HEK293T (cell line): ENCODE data around the gene VIT.

ENCODE experiments used
- CTCF ChIA-PET: fragments of 350-600 bp; formaldehyde crosslinking; extraction: SDS; loops from one replicate; lab custom pipeline; 2021; ENCODE audit warnings: antibody characterized with exemption, inconsistent platforms; lab: Yijun Ruan, JAX
- POLR2A ChIA-PET: fragments of 350-600 bp; formaldehyde crosslinking; extraction: SDS; loops from one replicate; lab custom pipeline; 2020; ENCODE audit warnings: antibody characterized with exemption, inconsistent platforms; lab: Yijun Ruan, JAX
- DNase-seq: peaks from one replicate; pipeline ENCODE4 v3.0.0; 2012; ENCODE audit warnings: mixed read lengths; ENCODE audit errors: extremely low spot score
- ARNT ChIP-seq: fragments of 450-650 bp; IDR thresholded peaks from 2 replicates; pipeline ENCODE4 v1.6.1; 2017; ENCODE audit warnings: mild to moderate bottlenecking
- BHLHE40 ChIP-seq: fragments of 450-650 bp; IDR thresholded peaks from 2 replicates; pipeline ENCODE4 v1.6.1; 2016; ENCODE audit warnings: mild to moderate bottlenecking, moderate library complexity, borderline replicate concordance
- CTBP1 ChIP-seq: fragments of 450-650 bp; IDR thresholded peaks from 2 replicates; pipeline ENCODE4 v1.6.1; 2016; ENCODE audit warnings: borderline replicate concordance
- ELF4 ChIP-seq: fragments of 450-650 bp; IDR thresholded peaks from 2 replicates; pipeline ENCODE4 v1.6.1; 2017; ENCODE audit warnings: antibody characterized with exemption
- FOXA1 ChIP-seq: fragments of 450-650 bp; IDR thresholded peaks from 2 replicates; pipeline ENCODE4 v1.6.1; 2016; ENCODE audit warnings: mild to moderate bottlenecking
- FOXK2 ChIP-seq: fragments of 450-650 bp; IDR thresholded peaks from 2 replicates; pipeline ENCODE4 v1.6.1; 2016; ENCODE audit warnings: mild to moderate bottlenecking
- FOXM1 ChIP-seq: fragments of 450-650 bp; IDR thresholded peaks from 2 replicates; pipeline ENCODE4 v1.6.1; 2017; ENCODE audit warnings: mild to moderate bottlenecking, borderline replicate concordance
- HDGF ChIP-seq: fragments of 450-650 bp; IDR thresholded peaks from 2 replicates; pipeline ENCODE4 v1.6.1; 2017; ENCODE audit warnings: antibody characterized with exemption, borderline replicate concordance
- L3MBTL2 ChIP-seq: fragments of 450-650 bp; conservative IDR thresholded peaks from 2 replicates; pipeline ENCODE4 v1.6.1; 2016; ENCODE audit warnings: mild to moderate bottlenecking
- LEF1 ChIP-seq: fragments of 450-650 bp; IDR thresholded peaks from 2 replicates; pipeline ENCODE4 v1.6.1; 2017; ENCODE audit warnings: mild to moderate bottlenecking, borderline replicate concordance
- NFRKB ChIP-seq: fragments of 450-650 bp; IDR thresholded peaks from 2 replicates; pipeline ENCODE4 v1.6.1; 2016; ENCODE audit warnings: mild to moderate bottlenecking, moderate library complexity
- SP1 ChIP-seq: fragments of 450-650 bp; IDR thresholded peaks from 2 replicates; pipeline ENCODE4 v1.6.1; 2017
- SUZ12 ChIP-seq: fragments of 450-650 bp; IDR thresholded peaks from 2 replicates; pipeline ENCODE4 v1.6.1; 2016; ENCODE audit warnings: mild to moderate bottlenecking
- TARDBP ChIP-seq: fragments of 450-650 bp; IDR thresholded peaks from 2 replicates; pipeline ENCODE4 v1.6.1; 2016
- ZNF384 ChIP-seq: fragments of 450-650 bp; IDR thresholded peaks from 2 replicates; pipeline ENCODE4 v1.6.1; 2016
- TF ChIP-seq, protein P1 (sequence below): fragments of 450-650 bp; IDR thresholded peaks from 2 replicates; pipeline ENCODE4 v1.6.1; 2016

The VIT gene

DNA sequence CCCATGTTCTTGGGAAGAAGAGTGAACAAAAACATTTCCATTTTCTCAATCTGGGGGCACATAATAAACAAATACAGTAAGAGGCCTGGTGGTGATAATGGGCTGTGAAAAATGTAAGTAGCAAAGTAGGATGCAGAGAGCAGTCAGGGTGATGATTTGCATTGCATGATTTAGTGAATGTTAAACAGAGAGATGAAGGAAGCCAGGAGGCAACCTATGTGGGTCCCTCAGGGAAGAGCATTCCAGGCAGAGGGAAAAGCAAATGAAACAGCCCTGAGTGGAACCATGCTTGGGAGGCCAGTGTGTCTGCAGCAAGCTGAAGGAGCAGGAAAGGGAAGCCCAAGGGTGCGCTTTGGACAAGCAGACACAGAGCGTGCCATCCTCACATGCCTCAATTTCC is 5.4 kb downstream of the VIT start:
- POLR2A ChIA-PET = no interaction called here
- no peak for DNase-seq
- TF ChIP-seq HDGF = no peak
- TF ChIP-seq L3MBTL2 = no peak
- no peak for TF ChIP-seq FOXK2
- no peak for TF ChIP-seq FOXM1
- TF ChIP-seq NFRKB = no peak
- TF ChIP-seq BHLHE40 = no peak
- TF ChIP-seq ELF4 = no peak
- TF ChIP-seq ZNF384 = no peak
- TF ChIP-seq LEF1 = no peak
- no peak for TF ChIP-seq FOXA1
- TF ChIP-seq SUZ12 = no peak
- TF ChIP-seq, protein P1, sequence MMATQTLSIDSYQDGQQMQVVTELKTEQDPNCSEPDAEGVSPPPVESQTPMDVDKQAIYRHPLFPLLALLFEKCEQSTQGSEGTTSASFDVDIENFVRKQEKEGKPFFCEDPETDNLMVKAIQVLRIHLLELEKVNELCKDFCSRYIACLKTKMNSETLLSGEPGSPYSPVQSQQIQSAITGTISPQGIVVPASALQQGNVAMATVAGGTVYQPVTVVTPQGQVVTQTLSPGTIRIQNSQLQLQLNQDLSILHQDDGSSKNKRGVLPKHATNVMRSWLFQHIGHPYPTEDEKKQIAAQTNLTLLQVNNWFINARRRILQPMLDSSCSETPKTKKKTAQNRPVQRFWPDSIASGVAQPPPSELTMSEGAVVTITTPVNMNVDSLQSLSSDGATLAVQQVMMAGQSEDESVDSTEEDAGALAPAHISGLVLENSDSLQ = no peak
- CTCF ChIA-PET = no interaction called here

- no peak for DNase-seq
- POLR2A ChIA-PET = no interaction called here
- CTCF ChIA-PET = interaction anchor here (0.6 kb wide), 1 partner anchor 23 kb away, joined by 4 read pairs; no protein-coding TSS in a partner anchor
- TF ChIP-seq LEF1 (no peak), NFRKB (no peak), SUZ12 (no peak), L3MBTL2 (no peak), FOXK2 (no peak), ZNF384 (no peak)
Observed at GRCh38 chr2:36702781-36703180, 6.3 kb downstream of the VIT start.

- TF ChIP-seq ARNT (no peak), FOXK2 (no peak), FOXA1 (no peak), L3MBTL2 (no peak), LEF1 (no peak), TARDBP (no peak), NFRKB (no peak), BHLHE40 (no peak), ELF4 (no peak), SUZ12 (no peak), CTBP1 (no peak), SP1 (no peak), HDGF (no peak), ZNF384 (no peak)
- TF ChIP-seq, protein P1 = no peak
- DNase-seq = no peak
- ChIA-PET CTCF (no interaction called here), POLR2A (no interaction called here)
Observed at GRCh38 chr2:36704475-36705150, 8.1 kb downstream of the VIT start.

- ChIA-PET POLR2A (no interaction called here), CTCF (no interaction called here)
- no peak for TF ChIP-seq FOXM1
- DNase-seq = no peak
Observed at GRCh38 chr2:36705326-36706020, 9.0 kb downstream of the VIT start.

GRCh38 chr2:36706021-36706876 is 9.7 kb downstream of the VIT start:
- ChIA-PET POLR2A (no interaction called here), CTCF (no interaction called here)
- no peak for DNase-seq
- no peak for TF ChIP-seq FOXM1
- TF ChIP-seq ELF4 = no peak
- TF ChIP-seq NFRKB = no peak
- no peak for TF ChIP-seq SUZ12
- no peak for TF ChIP-seq LEF1
- no peak for TF ChIP-seq FOXA1
- TF ChIP-seq L3MBTL2 = no peak
- no peak for TF ChIP-seq TARDBP
- no peak for TF ChIP-seq FOXK2
- TF ChIP-seq CTBP1 = no peak
- TF ChIP-seq ZNF384 = no peak
- TF ChIP-seq SP1 = no peak
- TF ChIP-seq BHLHE40 = no peak
- TF ChIP-seq, protein P1 = no peak
- no peak for TF ChIP-seq ARNT
- TF ChIP-seq HDGF = no peak

GRCh38 chr2:36707050-36707449 is 10.5 kb downstream of the VIT start:
- POLR2A ChIA-PET = no interaction called here
- DNase-seq = no peak
- CTCF ChIA-PET = no interaction called here
- no peak for TF ChIP-seq NFRKB
- no peak for TF ChIP-seq FOXA1
- TF ChIP-seq FOXK2 = no peak
- no peak for TF ChIP-seq CTBP1
- no peak for TF ChIP-seq SUZ12
- no peak for TF ChIP-seq ARNT
- no peak for TF ChIP-seq L3MBTL2
- no peak for TF ChIP-seq ELF4
